NCI-H146 (cell line): ENCODE data around the gene PRXL2A.

Experiments used
- DNase-seq: peaks from one replicate; lab custom pipeline; 2025; lab: John Stamatoyannopoulos, UW

PRXL2A gene

DNA sequence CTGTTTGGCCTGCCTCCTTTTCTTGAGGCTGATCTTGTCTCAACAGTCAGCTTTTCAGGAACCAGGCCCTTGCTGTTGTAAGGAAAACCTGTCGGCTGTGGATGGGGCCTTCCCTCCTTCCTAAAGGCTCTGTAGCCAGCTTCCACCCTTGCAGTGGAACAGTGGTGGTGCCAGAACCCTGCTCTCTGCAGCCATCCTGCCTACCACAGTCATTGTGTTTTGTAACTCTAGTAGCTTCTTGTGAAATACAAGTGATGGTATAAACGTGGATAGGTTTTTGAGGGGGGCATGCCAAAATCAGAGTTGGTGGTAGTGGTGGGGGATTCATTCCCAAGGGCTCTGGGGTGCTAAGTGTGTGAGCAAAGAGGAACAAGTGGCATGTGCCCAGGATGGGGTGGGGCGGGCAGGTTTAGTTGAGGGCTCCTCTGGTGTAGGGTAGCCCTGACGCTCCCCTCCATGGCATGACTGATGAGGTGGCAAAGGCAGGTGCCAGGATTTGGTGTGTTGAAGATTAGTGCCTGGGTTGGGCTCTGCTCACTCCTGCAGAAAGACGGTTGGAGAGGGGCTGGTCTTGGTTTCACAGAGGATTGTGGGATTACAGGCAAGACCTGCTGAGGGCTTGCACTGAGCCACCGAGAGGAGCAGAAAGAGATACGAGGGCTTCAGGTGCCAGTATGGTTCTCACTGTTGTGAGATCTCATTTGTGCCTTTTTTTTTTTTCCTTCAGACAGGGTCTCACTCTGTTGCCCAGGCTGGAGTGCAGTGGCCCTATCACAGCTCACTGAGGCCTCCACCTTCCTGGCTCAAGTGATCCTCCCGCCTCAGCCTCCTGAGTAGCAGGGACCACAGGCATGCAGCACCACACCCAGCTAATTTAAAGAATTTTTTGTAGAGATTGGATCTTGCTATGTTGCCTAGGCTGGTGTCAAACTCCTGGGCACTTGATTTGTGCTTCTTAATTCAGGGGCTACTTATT is 53.1 kb downstream of the PRXL2A start:
- no peak for DNase-seq

- no peak for DNase-seq
These were observed 54.1 kb downstream of the PRXL2A start for GRCh38 chr10:80462299-80462980.

DNA sequence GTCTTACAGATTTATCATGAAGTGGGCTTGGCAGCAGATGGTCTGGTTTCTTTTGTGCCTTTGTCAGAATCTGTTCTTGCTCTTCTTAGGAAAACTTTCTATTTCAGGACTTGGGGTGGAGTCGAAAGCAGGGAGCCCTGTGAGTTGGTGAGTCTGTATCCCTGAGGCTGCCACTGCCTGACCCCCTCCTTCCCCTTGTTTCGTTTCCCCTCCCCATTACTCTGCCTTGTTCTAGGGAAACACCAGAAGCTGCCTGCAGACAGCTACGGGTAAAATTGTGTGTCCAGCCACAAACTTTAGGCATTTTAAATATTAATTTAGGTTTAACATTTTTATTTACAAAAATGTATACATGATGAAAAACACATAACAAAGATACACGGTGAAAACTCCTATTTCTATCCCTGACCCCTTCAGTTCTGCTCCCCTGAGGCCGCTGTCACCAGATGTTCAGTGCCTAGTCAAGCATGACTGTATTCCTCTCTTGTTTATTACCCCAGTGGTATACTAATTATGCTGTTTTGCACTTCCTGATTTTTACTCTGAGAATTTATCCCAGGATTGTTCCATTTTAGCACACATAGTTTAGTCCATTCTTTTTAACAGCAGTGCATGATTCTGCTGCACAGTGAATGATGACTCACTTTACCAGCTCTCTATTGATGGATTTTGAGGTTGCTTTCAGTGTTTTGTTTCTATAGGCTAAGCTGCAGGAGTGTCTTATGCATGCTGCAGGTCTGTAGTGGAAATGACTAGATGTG is 54.8 kb downstream of the PRXL2A start:
- no peak for DNase-seq

GRCh38 chr10:80463868-80464267 is 55.5 kb downstream of the PRXL2A start:
- no peak for DNase-seq

DNA sequence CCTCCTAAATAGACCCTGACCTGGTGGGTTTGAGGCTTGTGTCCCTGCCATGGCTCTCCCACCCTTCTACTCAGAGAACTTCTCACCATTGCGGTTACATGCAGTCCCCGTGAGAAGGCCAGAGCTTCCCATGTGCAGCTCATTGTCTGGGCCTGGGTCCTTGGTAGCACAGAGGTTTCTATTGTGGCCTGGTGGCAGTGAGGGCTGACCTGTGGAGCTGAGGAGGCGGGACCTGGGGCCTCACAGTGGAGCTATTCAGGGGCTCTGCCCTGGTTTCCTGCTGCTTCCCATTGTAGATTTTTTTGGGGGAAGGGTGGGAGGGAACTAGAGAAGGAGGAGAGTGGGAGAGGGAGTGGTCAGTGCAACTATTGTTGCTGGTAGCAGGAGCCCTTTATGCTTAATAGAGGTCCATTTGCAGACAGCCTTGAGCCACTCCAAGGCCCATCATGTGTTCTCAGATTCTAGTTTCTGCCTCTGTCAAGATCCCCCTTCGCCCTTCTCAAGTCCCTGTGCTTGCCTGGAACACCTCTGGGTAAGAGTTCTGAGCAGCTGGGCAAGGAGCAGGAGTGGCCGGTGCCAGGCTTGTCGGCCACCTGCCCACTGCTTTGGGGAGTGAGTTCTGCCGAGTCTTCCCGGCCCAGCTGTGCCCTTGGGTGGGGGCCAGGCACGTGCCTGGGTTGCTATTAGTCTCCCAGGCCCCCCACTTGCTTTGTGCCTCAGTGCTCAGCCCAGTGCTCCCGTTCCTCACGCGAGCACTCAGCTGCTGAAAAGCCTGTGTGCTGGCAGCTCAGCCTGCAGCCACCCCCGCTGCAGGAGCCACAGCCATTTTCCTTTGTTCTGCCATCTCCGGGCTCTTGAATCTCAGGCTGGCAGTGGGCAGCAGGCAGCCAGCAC is 56.5 kb downstream of the PRXL2A start:
- peak; percentile 43 for DNase-seq

DNA sequence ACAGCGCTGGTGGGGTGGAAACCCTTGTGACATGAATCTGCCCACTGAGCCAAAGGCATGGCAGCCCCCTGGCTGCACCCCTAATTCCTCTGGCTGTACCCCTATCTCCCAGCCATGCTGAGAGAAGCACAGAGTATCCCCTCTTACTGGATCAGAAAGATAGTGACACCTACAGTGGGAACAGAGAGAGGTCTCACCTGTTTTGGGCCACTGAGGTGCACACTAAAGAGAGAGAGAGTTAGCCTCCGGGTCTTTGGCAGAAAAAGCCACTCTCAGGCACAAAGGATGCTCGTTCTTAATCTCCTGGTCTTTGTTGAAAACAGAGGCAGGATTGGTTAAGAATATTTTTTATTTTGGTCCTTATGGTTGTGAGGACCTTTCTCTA is 57.1 kb downstream of the PRXL2A start:
- no peak for DNase-seq

DNA sequence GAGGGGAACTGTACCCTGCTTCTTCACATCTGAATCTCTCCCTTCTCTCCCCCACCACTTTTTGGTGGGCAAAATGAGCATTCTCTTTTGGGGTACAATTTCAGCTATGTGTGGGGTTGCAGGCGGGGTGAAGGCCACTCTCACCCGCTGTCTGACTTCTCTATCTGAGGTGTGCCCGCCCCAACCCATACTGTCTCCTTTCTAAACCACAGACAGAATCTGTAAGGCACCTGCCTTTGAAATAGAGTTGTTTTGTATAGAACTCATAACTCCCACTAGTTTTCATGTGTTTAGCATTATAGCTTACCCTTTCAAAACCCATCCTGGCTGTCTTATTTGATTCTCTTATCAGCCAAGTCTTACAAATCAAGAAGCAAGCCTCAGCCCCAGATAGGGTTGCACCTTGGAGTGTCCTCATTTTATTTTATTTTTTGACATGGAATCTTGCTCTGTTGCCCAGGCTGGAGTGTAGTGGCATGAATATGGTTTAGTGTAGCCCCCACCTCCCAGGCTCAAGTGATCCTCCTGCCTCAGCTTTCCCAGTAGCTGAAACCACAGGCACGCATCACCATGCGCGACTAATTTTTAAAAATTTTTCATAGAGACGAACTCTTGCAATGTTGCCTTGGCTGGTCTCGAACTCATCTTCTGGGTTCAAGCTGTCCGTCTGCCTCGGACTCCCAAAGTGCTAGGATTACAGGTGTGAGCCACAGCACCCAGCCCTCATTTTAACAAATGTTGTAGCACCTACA is 57.7 kb downstream of the PRXL2A start:
- DNase-seq, result no peak

- no peak for DNase-seq
These were observed 58.5 kb downstream of the PRXL2A start for GRCh38 chr10:80466724-80467326.

GRCh38 chr10:80468002-80468401 is 59.7 kb downstream of the PRXL2A start:
- peak; percentile 8 for DNase-seq

DNA sequence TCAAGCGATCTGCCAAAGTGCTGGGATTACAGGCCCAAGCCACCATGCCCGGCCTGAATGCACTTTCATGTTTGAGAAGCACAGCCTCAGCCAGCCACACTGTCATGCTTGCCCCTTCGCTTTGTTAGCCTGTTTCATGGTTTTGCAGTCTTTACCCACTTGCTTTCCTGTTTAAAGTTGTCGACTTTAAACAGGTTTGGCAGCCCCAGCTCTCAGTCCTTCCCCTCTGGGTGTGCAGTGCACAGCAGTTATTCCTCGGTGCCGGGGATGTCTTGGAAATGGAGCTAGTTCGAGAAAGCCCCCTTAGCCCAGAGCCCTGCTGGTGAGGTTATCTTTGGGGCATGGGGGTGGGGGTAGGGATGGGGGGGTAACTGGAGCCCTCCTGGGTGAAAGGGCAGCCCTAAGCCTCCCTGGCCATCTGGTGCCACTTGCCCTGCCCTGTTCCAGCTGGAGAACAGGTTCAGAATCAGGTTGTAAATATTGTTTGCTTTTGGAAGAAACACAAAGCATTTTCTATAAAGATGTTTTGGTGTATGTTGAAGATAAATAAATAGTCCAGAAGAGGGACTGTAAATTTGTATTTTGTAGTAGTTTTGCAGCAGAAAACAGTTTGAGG is 60.6 kb downstream of the PRXL2A start:
- DNase-seq, result no peak

- DNase-seq, result no peak
These were observed 61.9 kb downstream of the PRXL2A start for GRCh38 chr10:80470266-80470665.

DNA sequence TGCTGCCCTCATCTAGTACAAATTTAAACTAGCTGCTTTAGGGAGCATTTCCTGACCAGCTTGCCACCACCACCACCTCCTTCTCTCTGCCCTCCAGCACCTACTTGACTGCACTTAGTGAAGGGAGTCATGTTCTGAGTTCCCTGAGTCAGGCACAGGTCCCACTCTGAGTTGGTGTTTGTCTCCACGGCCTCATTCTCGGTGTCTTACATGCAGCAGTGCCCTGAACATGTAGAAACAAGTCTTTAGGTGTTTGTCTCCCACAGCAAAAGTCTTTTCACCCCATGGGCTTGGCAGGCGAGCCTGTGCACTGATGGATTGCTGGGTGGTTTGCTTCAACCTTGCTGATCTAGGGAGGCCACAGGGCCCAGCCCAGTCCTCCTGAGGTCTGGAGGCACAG is 62.6 kb downstream of the PRXL2A start:
- no peak for DNase-seq

- DNase-seq, result peak; percentile 59
These were observed 63.4 kb downstream of the PRXL2A start for GRCh38 chr10:80471715-80472233.

DNA sequence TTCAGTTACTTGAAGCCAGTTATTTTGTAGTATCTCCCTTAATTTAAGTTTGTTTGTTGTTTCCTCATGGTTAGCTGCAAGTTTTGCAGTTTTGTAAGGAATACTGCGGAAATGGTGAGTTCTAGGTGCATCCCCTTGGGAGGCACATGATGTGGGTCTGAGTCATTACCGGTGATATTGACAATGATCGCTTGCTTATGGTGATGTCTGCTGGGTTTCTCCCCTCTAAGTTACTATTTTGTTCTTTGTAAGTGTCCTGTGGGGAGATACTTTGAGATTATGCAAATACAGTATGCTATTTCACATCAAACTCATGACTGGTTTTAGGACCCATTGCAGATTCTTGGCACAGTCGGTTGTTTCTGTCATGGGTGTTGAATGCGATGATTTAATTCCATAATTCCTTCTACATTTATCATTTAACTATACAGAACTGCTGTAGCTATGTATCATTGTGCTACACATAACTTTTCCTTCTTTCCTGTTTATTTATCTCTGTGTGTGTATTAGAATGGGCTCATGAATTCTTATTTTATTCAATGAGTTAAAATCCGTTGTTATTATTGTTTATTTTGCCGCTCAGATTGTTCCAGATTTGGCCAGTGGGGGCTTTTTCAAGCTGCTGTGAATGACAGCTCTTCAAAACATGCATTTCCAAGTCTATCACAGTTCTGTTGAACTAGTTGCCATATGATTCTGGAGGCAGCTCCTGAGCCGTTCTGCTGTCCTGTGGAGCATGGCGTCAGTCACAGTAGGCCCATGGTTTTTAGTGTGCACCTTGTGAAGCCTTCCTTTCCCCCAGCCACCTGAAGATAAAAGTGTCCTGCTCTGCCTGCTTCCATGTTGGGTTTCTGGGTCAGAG is 64.1 kb downstream of the PRXL2A start:
- DNase-seq, result no peak

GRCh38 chr10:80473096-80473657 is 64.8 kb downstream of the PRXL2A start:
- DNase-seq, result no peak

GRCh38 chr10:80473692-80474596 is 65.6 kb downstream of the PRXL2A start:
- DNase-seq, result no peak

DNA sequence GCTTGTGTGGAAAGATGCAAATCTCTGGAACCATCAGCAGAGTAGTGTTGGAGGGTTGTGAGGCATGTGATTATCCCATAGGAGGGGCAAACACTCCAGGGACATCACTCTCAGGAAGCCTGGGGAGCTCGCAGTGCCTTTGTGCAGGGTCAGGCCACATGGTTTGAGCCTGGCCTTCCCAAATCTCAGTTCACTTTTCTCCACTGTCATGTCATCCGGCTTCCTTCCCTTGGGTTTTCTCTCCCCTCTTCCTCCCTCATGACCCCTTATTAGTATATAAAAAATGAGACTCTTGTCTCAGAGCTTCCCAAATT is 66.2 kb downstream of the PRXL2A start:
- DNase-seq, result no peak
